WTC11 (cell line): ENCODE data around the gene MACO1. TPM values are rescaled to one million over a fixed set of nuclear protein-coding genes. Genes with fewer than 3 reads are reported as not detected.

ENCODE experiments used
- ATAC-seq: fragments of 200-7000 bp; cut with Tn5 transposase; 2 replicates; pipeline ENCODE4 v1.10.0; 2021; ENCODE audit warnings: mild to moderate bottlenecking, moderate library complexity
- CTCF ChIA-PET: fragments of 300-600 bp; sonication (Branson Sonifier 250); formaldehyde crosslinking; loops from one replicate; lab custom pipeline; 2021; ENCODE audit warnings: antibody characterized with exemption; lab: Charles Lee
- POLR2A ChIA-PET: fragments of 350-600 bp; sonication (Branson Sonifier 250); formaldehyde crosslinking; loops from one replicate; lab custom pipeline; 2021; ENCODE audit warnings: antibody characterized with exemption; lab: Charles Lee
- DNase-seq: peaks from one replicate; pipeline ENCODE4 v3.0.0; 2021; ENCODE audit warnings: low spot score
- H3K27ac Mint-ChIP-seq: 2 replicates; pipeline ENCODE4 v1.8.0; 2021; ENCODE audit warnings: mixed read lengths
- H3K27me3 Mint-ChIP-seq: 2 replicates; pipeline ENCODE4 v1.8.0; 2021; ENCODE audit warnings: low read depth, mild to moderate bottlenecking, moderate library complexity, mixed read lengths
- H3K36me3 Mint-ChIP-seq: 2 replicates; pipeline ENCODE4 v1.8.0; 2021; ENCODE audit warnings: mixed read lengths
- H3K4me1 Mint-ChIP-seq: 2 replicates; pipeline ENCODE4 v1.8.0; 2022; ENCODE audit warnings: mixed read lengths
- H3K4me3 Mint-ChIP-seq: 2 replicates; pipeline ENCODE4 v1.8.0; 2021; ENCODE audit warnings: mild to moderate bottlenecking, moderate library complexity, mixed read lengths
- H3K9me3 Mint-ChIP-seq: 2 replicates; pipeline ENCODE4 v1.8.0; 2021; ENCODE audit warnings: mixed read lengths
- ATF1 ChIP-seq: sonication (generic); formaldehyde crosslinking; IDR thresholded peaks from 2 replicates; pipeline ENCODE4 v1.8.1; 2023; ENCODE audit warnings: mild to moderate bottlenecking, moderate library complexity, missing genetic modification reagents
- CREM ChIP-seq: sonication (generic); formaldehyde crosslinking; IDR thresholded peaks from 2 replicates; pipeline ENCODE4 v1.8.1; 2022; ENCODE audit warnings: mild to moderate bottlenecking, missing genetic modification reagents, moderate library complexity
- ESRRA ChIP-seq: sonication (generic); formaldehyde crosslinking; IDR thresholded peaks from 2 replicates; pipeline ENCODE4 v1.8.1; 2022; ENCODE audit warnings: mild to moderate bottlenecking, missing genetic modification reagents, borderline replicate concordance
- ETV6 ChIP-seq: sonication (generic); formaldehyde crosslinking; IDR thresholded peaks from 2 replicates; pipeline ENCODE4 v1.8.1; 2022; ENCODE audit warnings: mild to moderate bottlenecking, missing genetic modification reagents
- HMGA2 ChIP-seq: fragments of 250-450 bp; sonication (Bioruptor Pico); IDR thresholded peaks from 2 replicates; pipeline ENCODE4 v1.4.0; 2021; ENCODE audit warnings: mild to moderate bottlenecking, moderate library complexity
- MXD4 ChIP-seq: fragments of 250-450 bp; sonication (Bioruptor Pico); IDR thresholded peaks from 2 replicates; pipeline ENCODE4 v1.8.0; 2021; ENCODE audit warnings: mild to moderate bottlenecking, moderate library complexity, borderline replicate concordance
- NR3C1 ChIP-seq: sonication (generic); formaldehyde crosslinking; conservative IDR thresholded peaks from 2 replicates; pipeline ENCODE4 v1.8.1; 2023; ENCODE audit warnings: low read depth, mild to moderate bottlenecking, missing genetic modification reagents
- SMAD4 ChIP-seq: sonication (generic); formaldehyde crosslinking; IDR thresholded peaks from 2 replicates; pipeline ENCODE4 v1.8.0; 2022; ENCODE audit warnings: mild to moderate bottlenecking, missing genetic modification reagents
- TP53 ChIP-seq: sonication (generic); formaldehyde crosslinking; IDR thresholded peaks from 2 replicates; pipeline ENCODE4 v1.8.1; 2023; ENCODE audit warnings: mild to moderate bottlenecking, missing genetic modification reagents
- total RNA-seq: library from RNA; stranded (reverse); gene quantifications from 3 replicates; pipeline ENCODE4 v1.2.3, GENCODE V29; 2021
- TF ChIP-seq, protein P1 (sequence below): sonication (generic); formaldehyde crosslinking; IDR thresholded peaks from 2 replicates; pipeline ENCODE4 v1.8.0; 2022; ENCODE audit warnings: missing genetic modification reagents
- TF ChIP-seq, protein P2 (sequence below): sonication (generic); formaldehyde crosslinking; IDR thresholded peaks from 2 replicates; pipeline ENCODE4 v1.8.0; 2022; ENCODE audit warnings: mild to moderate bottlenecking, missing genetic modification reagents
- TF ChIP-seq, protein P3 (sequence below): fragments of 250-450 bp; sonication (Bioruptor Pico); IDR thresholded peaks from 2 replicates; pipeline ENCODE4 v1.8.0; 2021; ENCODE audit warnings: mild to moderate bottlenecking
- TF ChIP-seq, protein P4 (sequence below): sonication (generic); formaldehyde crosslinking; IDR thresholded peaks from 2 replicates; pipeline ENCODE4 v1.8.1; 2022; ENCODE audit warnings: low read depth, missing genetic modification reagents, borderline replicate concordance
- TF ChIP-seq, protein P5 (sequence below): sonication (generic); formaldehyde crosslinking; conservative IDR thresholded peaks from 2 replicates; pipeline ENCODE4 v1.8.1; 2022; ENCODE audit warnings: mild to moderate bottlenecking, missing genetic modification reagents
- TF ChIP-seq, protein P6 (sequence below): sonication (generic); formaldehyde crosslinking; IDR thresholded peaks from 2 replicates; pipeline ENCODE4 v1.8.1; 2023; ENCODE audit warnings: mild to moderate bottlenecking, missing genetic modification reagents, moderate library complexity
- TF ChIP-seq, protein P7 (sequence below): fragments of 250-450 bp; sonication (Bioruptor Pico); IDR thresholded peaks from 2 replicates; pipeline ENCODE4 v2.1.2; 2022; ENCODE audit warnings: mild to moderate bottlenecking, moderate library complexity
- TF ChIP-seq, protein P8 (sequence below): sonication (generic); formaldehyde crosslinking; IDR thresholded peaks from 2 replicates; pipeline ENCODE4 v1.8.1; 2022; ENCODE audit warnings: missing genetic modification reagents, borderline replicate concordance

MACO1 gene
- total RNA-seq, 1 experiment from 2014 or later = 9.5 TPM

DNA sequence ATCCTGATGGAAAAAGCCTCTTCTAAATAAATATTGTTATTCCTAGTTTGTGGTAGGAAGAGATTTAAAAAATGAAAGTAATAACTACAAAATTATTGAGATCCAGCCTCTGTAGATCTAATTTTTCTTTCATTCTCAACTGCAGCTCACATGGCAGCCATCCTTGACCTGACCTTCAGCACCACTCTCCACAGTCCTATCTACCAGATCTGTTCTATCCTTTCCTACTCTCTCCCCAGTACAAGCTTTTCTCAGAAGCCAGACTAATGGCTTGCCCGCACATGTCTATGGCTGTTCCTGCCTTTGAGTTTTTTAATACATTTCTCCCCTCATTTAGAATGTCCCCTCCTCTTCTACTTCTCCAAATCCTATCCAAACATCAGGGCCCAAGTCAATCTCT lies 51.5 kb downstream of the MACO1 start:
- H3K4me3 Mint-ChIP-seq = no peak overlapping the region
- no peaks in the 10 kb centered on the region for H3K9me3 Mint-ChIP-seq
- no peak overlapping the region for H3K27ac Mint-ChIP-seq
- TF ChIP-seq CREM (CRISPR knock-in tag) (no peak), SMAD4 (CRISPR knock-in tag) (no peak), ESRRA (CRISPR knock-in tag) (no peak), TP53 (no peak), HMGA2 (CRISPR knock-in tag) (no peak), NR3C1 (CRISPR knock-in tag) (no peak), ATF1 (CRISPR knock-in tag) (no peak), MXD4 (CRISPR knock-in tag) (no peak), ETV6 (CRISPR knock-in tag) (no peak)
- TF ChIP-seq, protein P1, sequence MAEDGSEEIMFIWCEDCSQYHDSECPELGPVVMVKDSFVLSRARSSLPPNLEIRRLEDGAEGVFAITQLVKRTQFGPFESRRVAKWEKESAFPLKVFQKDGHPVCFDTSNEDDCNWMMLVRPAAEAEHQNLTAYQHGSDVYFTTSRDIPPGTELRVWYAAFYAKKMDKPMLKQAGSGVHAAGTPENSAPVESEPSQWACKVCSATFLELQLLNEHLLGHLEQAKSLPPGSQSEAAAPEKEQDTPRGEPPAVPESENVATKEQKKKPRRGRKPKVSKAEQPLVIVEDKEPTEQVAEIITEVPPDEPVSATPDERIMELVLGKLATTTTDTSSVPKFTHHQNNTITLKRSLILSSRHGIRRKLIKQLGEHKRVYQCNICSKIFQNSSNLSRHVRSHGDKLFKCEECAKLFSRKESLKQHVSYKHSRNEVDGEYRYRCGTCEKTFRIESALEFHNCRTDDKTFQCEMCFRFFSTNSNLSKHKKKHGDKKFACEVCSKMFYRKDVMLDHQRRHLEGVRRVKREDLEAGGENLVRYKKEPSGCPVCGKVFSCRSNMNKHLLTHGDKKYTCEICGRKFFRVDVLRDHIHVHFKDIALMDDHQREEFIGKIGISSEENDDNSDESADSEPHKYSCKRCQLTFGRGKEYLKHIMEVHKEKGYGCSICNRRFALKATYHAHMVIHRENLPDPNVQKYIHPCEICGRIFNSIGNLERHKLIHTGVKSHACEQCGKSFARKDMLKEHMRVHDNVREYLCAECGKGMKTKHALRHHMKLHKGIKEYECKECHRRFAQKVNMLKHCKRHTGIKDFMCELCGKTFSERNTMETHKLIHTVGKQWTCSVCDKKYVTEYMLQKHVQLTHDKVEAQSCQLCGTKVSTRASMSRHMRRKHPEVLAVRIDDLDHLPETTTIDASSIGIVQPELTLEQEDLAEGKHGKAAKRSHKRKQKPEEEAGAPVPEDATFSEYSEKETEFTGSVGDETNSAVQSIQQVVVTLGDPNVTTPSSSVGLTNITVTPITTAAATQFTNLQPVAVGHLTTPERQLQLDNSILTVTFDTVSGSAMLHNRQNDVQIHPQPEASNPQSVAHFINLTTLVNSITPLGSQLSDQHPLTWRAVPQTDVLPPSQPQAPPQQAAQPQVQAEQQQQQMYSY = no peak
- TF ChIP-seq, protein P2, sequence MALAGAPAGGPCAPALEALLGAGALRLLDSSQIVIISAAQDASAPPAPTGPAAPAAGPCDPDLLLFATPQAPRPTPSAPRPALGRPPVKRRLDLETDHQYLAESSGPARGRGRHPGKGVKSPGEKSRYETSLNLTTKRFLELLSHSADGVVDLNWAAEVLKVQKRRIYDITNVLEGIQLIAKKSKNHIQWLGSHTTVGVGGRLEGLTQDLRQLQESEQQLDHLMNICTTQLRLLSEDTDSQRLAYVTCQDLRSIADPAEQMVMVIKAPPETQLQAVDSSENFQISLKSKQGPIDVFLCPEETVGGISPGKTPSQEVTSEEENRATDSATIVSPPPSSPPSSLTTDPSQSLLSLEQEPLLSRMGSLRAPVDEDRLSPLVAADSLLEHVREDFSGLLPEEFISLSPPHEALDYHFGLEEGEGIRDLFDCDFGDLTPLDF (CRISPR knock-in tag) = no peak
- TF ChIP-seq, protein P3, sequence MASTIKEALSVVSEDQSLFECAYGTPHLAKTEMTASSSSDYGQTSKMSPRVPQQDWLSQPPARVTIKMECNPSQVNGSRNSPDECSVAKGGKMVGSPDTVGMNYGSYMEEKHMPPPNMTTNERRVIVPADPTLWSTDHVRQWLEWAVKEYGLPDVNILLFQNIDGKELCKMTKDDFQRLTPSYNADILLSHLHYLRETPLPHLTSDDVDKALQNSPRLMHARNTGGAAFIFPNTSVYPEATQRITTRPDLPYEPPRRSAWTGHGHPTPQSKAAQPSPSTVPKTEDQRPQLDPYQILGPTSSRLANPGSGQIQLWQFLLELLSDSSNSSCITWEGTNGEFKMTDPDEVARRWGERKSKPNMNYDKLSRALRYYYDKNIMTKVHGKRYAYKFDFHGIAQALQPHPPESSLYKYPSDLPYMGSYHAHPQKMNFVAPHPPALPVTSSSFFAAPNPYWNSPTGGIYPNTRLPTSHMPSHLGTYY = no peak
- TF ChIP-seq, protein P4, sequence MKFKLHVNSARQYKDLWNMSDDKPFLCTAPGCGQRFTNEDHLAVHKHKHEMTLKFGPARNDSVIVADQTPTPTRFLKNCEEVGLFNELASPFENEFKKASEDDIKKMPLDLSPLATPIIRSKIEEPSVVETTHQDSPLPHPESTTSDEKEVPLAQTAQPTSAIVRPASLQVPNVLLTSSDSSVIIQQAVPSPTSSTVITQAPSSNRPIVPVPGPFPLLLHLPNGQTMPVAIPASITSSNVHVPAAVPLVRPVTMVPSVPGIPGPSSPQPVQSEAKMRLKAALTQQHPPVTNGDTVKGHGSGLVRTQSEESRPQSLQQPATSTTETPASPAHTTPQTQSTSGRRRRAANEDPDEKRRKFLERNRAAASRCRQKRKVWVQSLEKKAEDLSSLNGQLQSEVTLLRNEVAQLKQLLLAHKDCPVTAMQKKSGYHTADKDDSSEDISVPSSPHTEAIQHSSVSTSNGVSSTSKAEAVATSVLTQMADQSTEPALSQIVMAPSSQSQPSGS = no peak
- TF ChIP-seq, protein P5, sequence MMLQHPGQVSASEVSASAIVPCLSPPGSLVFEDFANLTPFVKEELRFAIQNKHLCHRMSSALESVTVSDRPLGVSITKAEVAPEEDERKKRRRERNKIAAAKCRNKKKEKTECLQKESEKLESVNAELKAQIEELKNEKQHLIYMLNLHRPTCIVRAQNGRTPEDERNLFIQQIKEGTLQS = no peak
- TF ChIP-seq, protein P6, sequence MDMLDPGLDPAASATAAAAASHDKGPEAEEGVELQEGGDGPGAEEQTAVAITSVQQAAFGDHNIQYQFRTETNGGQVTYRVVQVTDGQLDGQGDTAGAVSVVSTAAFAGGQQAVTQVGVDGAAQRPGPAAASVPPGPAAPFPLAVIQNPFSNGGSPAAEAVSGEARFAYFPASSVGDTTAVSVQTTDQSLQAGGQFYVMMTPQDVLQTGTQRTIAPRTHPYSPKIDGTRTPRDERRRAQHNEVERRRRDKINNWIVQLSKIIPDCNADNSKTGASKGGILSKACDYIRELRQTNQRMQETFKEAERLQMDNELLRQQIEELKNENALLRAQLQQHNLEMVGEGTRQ (CRISPR knock-in tag) = no peak
- TF ChIP-seq, protein P7, sequence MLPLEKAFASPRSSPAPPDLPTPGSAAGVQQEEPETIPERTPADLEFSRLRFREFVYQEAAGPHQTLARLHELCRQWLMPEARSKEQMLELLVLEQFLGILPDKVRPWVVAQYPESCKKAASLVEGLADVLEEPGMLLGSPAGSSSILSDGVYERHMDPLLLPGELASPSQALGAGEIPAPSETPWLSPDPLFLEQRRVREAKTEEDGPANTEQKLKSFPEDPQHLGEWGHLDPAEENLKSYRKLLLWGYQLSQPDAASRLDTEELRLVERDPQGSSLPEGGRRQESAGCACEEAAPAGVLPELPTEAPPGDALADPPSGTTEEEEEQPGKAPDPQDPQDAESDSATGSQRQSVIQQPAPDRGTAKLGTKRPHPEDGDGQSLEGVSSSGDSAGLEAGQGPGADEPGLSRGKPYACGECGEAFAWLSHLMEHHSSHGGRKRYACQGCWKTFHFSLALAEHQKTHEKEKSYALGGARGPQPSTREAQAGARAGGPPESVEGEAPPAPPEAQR = no peak
- TF ChIP-seq, protein P8, sequence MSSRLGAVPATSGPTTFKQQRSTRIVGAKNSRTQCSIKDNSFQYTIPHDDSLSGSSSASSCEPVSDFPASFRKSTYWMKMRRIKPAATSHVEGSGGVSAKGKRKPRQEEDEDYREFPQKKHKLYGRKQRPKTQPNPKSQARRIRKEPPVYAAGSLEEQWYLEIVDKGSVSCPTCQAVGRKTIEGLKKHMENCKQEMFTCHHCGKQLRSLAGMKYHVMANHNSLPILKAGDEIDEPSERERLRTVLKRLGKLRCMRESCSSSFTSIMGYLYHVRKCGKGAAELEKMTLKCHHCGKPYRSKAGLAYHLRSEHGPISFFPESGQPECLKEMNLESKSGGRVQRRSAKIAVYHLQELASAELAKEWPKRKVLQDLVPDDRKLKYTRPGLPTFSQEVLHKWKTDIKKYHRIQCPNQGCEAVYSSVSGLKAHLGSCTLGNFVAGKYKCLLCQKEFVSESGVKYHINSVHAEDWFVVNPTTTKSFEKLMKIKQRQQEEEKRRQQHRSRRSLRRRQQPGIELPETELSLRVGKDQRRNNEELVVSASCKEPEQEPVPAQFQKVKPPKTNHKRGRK (CRISPR knock-in tag) = no peak
- TF ChIP-seq, all 79 proteins: peak for 0
- ChIA-PET POLR2A (interaction anchor here (0.6 kb wide), 1 partner anchor 17 kb away, joined by 3 read pairs; no protein-coding TSS in a partner anchor), CTCF (no interaction called here)
- peaks cover 37% of the 10 kb centered on the region for H3K4me1 Mint-ChIP-seq
- no peaks in the 10 kb centered on the region for H3K27me3 Mint-ChIP-seq
- ATAC-seq (no peak), DNase-seq (no peak)
- H3K36me3 Mint-ChIP-seq = no peaks in the 10 kb centered on the region
